GM23338 (cell line): ENCODE data around the gene TMC1. TPM values are rescaled to one million over a fixed set of nuclear protein-coding genes. Genes with fewer than 3 reads are reported as not detected.

ENCODE experiments used
- ATAC-seq: fragments of 200-7000 bp; cut with Tn5 transposase; 3 replicates; pipeline ENCODE4 v1.9.1; 2020
- DNase-seq: peaks from one replicate; pipeline ENCODE4 v3.0.0-alpha.2; 2015; ENCODE audit warnings: low spot score
- H2AFZ ChIP-seq: fragments of 200-600 bp; sonication (generic); 2 replicates; pipeline ENCODE4 v1.8.0; 2016; ENCODE audit warnings: antibody characterized with exemption, mild to moderate bottlenecking, moderate library complexity
- H3F3A ChIP-seq: fragments of 200-600 bp; sonication (generic); replicated peaks from 2 replicates; pipeline ENCODE4 v1.8.0; 2017; ENCODE audit warnings: antibody characterized with exemption, mixed run types, low read depth
- H3K27ac ChIP-seq: fragments of 200-600 bp; sonication (generic); 2 replicates; pipeline ENCODE4 v1.6.1; 2016; ENCODE audit warnings: low read depth
- H3K27me3 ChIP-seq: fragments of 200-600 bp; sonication (generic); 2 replicates; pipeline ENCODE4 v1.8.0; 2016; ENCODE audit warnings: mild to moderate bottlenecking, mixed run types, moderate library complexity; ENCODE audit not compliant: insufficient read depth
- H3K36me3 ChIP-seq: fragments of 200-600 bp; sonication (generic); 2 replicates; pipeline ENCODE4 v1.8.0; 2016; ENCODE audit warnings: mild to moderate bottlenecking; ENCODE audit not compliant: insufficient read depth
- H3K4me1 ChIP-seq: fragments of 200-600 bp; sonication (generic); 2 replicates; pipeline ENCODE4 v1.8.0; 2016; ENCODE audit warnings: mild to moderate bottlenecking, moderate library complexity; ENCODE audit not compliant: insufficient read depth
- H3K4me2 ChIP-seq: fragments of 200-600 bp; sonication (generic); 2 replicates; pipeline ENCODE4 v1.7.1; 2017; ENCODE audit warnings: mixed run types
- H3K4me3 ChIP-seq: fragments of 200-600 bp; sonication (generic); 2 replicates; pipeline ENCODE4 v1.6.1; 2016; ENCODE audit warnings: mixed run types
- H3K79me2 ChIP-seq: fragments of 200-600 bp; sonication (generic); replicated peaks from 2 replicates; pipeline ENCODE4 v1.8.0; 2017; ENCODE audit warnings: mild to moderate bottlenecking; ENCODE audit not compliant: insufficient read depth
- H3K9me2 ChIP-seq: fragments of 200-600 bp; sonication (generic); 2 replicates; pipeline ENCODE4 v1.8.0; 2017; ENCODE audit not compliant: insufficient read depth
- H4K20me1 ChIP-seq: fragments of 200-600 bp; sonication (generic); replicated peaks from 2 replicates; pipeline ENCODE4 v1.8.0; 2017; ENCODE audit warnings: mild to moderate bottlenecking; ENCODE audit not compliant: insufficient read depth
- H3K27ac Mint-ChIP-seq: 2 replicates; pipeline ENCODE4 v1.8.0; 2020; ENCODE audit warnings: inconsistent platforms, mild to moderate bottlenecking, moderate library complexity, mixed read lengths
- H3K27me3 Mint-ChIP-seq: 3 replicates; pipeline ENCODE4 v1.8.0; 2022; ENCODE audit warnings: low read depth, mild to moderate bottlenecking, moderate library complexity, mixed read lengths, inconsistent platforms; ENCODE audit not compliant: insufficient read depth, poor library complexity
- H3K36me3 Mint-ChIP-seq: 3 replicates; pipeline ENCODE4 v1.8.0; 2021; ENCODE audit warnings: low read depth, mild to moderate bottlenecking, inconsistent platforms, moderate library complexity, mixed read lengths
- H3K4me1 Mint-ChIP-seq: 3 replicates; pipeline ENCODE4 v1.8.0; 2020; ENCODE audit warnings: mild to moderate bottlenecking, inconsistent platforms, mixed read lengths
- H3K4me3 Mint-ChIP-seq: 3 replicates; pipeline ENCODE4 v1.8.0; 2021; ENCODE audit warnings: moderate library complexity, mild to moderate bottlenecking, inconsistent platforms, mixed read lengths
- H3K9me3 Mint-ChIP-seq: 3 replicates; pipeline ENCODE4 v1.8.0; 2020; ENCODE audit warnings: moderate library complexity, mild to moderate bottlenecking, inconsistent platforms, mixed read lengths
- CREB1 ChIP-seq: fragments of 250-450 bp; sonication (Bioruptor Pico); IDR thresholded peaks from 2 replicates; pipeline ENCODE4 v1.5.0; 2020; ENCODE audit warnings: low read depth, mild to moderate bottlenecking, moderate library complexity
- EZH2 ChIP-seq: fragments of 200-600 bp; sonication (generic); IDR thresholded peaks from one replicate; pipeline ENCODE4 v1.8.0; 2017; ENCODE audit warnings: antibody characterized with exemption, mild to moderate bottlenecking, low read depth; ENCODE audit not compliant: unreplicated experiment
- EZH2phosphoT487 ChIP-seq: fragments of 200-600 bp; sonication (generic); IDR thresholded peaks from one replicate; pipeline ENCODE4 v1.8.1; 2018; ENCODE audit warnings: antibody characterized with exemption; ENCODE audit not compliant: unreplicated experiment
- JUNB ChIP-seq: IDR thresholded peaks from one replicate; pipeline ENCODE4 v1.6.1; 2016; ENCODE audit warnings: antibody characterized with exemption; ENCODE audit not compliant: unreplicated experiment
- NANOG ChIP-seq: IDR thresholded peaks from 2 replicates; pipeline ENCODE4 v1.6.1; 2016; ENCODE audit warnings: antibody characterized with exemption, borderline replicate concordance
- POLR2AphosphoS5 ChIP-seq: IDR thresholded peaks from 2 replicates; pipeline ENCODE4 v1.6.1; 2016; ENCODE audit warnings: antibody characterized with exemption, low read depth
- STAT1 ChIP-seq: IDR thresholded peaks from one replicate; pipeline ENCODE4 v1.6.1; 2016; ENCODE audit warnings: antibody characterized with exemption; ENCODE audit not compliant: unreplicated experiment
- ZNF114 ChIP-seq: fragments of 250-450 bp; sonication (Bioruptor Pico); IDR thresholded peaks from 2 replicates; pipeline ENCODE4 v1.5.0; 2020; ENCODE audit warnings: mild to moderate bottlenecking, moderate library complexity
- ZNF331 ChIP-seq: fragments of 250-450 bp; sonication (Bioruptor Pico); IDR thresholded peaks from 2 replicates; pipeline ENCODE4 v1.5.0; 2020; ENCODE audit warnings: low read depth, mild to moderate bottlenecking, moderate library complexity
- ZNF462 ChIP-seq: fragments of 250-450 bp; sonication (Bioruptor Pico); IDR thresholded peaks from 2 replicates; pipeline ENCODE4 v1.5.0; 2020; ENCODE audit warnings: mild to moderate bottlenecking, moderate library complexity
- polyA plus RNA-seq: library from polyadenylated mRNA; unstranded; fragments of >200 nt; fragmentation: Nextera tagmentation; extraction: Ambion mirVana; gene quantifications from 2 replicates; pipeline ENCODE4 v1.2.1, GENCODE V29; 2016
- total RNA-seq: library from RNA; depleted of rRNA; stranded (reverse); fragments of >200 nt; shearing (Covaris generic); gene quantifications from 2 replicates; pipeline ENCODE4 v1.2.3, GENCODE V29; 2014
- TF ChIP-seq, protein P1 (sequence below): IDR thresholded peaks from one replicate; pipeline ENCODE4 v1.6.1; 2018; ENCODE audit warnings: antibody characterized with exemption; ENCODE audit not compliant: unreplicated experiment
- TF ChIP-seq, protein P2 (sequence below): IDR thresholded peaks from 2 replicates; pipeline ENCODE4 v1.6.1; 2016; ENCODE audit warnings: antibody characterized with exemption
- TF ChIP-seq, protein P3 (sequence below), 2 experiments: fragments of 200-600 bp in 1 of 2; sonication (generic) in 1 of 2; conservative IDR thresholded peaks; 2 replicates each; pipeline versions ENCODE4 v1.5.1 to v1.6.1; 2016 to 2017; ENCODE audit warnings: antibody characterized with exemption in 2 of 2, low read depth in 2 of 2, mild to moderate bottlenecking in 2 of 2, moderate library complexity in 1 of 2

The TMC1 gene
- total and polyA plus RNA-seq, 2 experiments from 2014 or later, result 0.61 to 1.2 TPM

DNA sequence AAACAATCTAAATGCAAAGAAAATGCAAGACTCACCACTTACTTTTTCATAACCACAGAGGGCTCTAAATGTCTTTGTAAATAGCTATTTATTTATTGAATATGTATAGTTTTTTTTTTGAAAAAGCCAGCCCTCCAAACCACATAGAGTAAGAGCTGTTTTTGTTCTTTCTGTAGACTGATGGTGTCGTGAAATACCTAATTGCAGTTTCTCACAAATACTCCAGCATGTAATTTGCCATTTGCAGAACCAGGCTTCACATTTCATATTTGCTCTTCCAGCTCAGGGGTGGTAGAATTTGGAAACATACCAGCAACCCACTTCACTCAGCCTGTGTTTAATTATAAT, 159.8 kb downstream of the TMC1 start:
- peaks cover 33% of the 10 kb centered on the region for H3K4me1 Mint-ChIP-seq
- DNase-seq (peak; percentile 15), ATAC-seq (peak; percentile 15; the same call in 2 of the 3 replicates)
- peaks cover 7% of the 10 kb centered on the region; the same call in 1 of the 2 replicates for H3K9me2 ChIP-seq
- H3K4me1 ChIP-seq, result peaks cover 28% of the 10 kb centered on the region
- H3K36me3 Mint-ChIP-seq, result peaks cover 16% of the 10 kb centered on the region
- peaks cover 2% of the 10 kb centered on the region for H3K27me3 Mint-ChIP-seq
- peak overlapping the region; percentile 37; the same call in 2 of the 3 replicates for H3K4me3 Mint-ChIP-seq
- H3F3A ChIP-seq, result no peaks in the 10 kb centered on the region
- peak overlapping the region; percentile 93 for H3K27ac ChIP-seq
- no peak overlapping the region for H2AFZ ChIP-seq
- H3K27me3 ChIP-seq, result no peaks in the 10 kb centered on the region
- TF ChIP-seq JUNB (no peak), EZH2phosphoT487 (no peak), EZH2 (no peak), ZNF114 (CRISPR knock-in tag) (no peak), CREB1 (CRISPR knock-in tag) (no peak), NANOG (no peak), STAT1 (no peak), ZNF462 (no peak), ZNF331 (CRISPR knock-in tag) (no peak), POLR2AphosphoS5 (no peak)
- TF ChIP-seq, protein P1, sequence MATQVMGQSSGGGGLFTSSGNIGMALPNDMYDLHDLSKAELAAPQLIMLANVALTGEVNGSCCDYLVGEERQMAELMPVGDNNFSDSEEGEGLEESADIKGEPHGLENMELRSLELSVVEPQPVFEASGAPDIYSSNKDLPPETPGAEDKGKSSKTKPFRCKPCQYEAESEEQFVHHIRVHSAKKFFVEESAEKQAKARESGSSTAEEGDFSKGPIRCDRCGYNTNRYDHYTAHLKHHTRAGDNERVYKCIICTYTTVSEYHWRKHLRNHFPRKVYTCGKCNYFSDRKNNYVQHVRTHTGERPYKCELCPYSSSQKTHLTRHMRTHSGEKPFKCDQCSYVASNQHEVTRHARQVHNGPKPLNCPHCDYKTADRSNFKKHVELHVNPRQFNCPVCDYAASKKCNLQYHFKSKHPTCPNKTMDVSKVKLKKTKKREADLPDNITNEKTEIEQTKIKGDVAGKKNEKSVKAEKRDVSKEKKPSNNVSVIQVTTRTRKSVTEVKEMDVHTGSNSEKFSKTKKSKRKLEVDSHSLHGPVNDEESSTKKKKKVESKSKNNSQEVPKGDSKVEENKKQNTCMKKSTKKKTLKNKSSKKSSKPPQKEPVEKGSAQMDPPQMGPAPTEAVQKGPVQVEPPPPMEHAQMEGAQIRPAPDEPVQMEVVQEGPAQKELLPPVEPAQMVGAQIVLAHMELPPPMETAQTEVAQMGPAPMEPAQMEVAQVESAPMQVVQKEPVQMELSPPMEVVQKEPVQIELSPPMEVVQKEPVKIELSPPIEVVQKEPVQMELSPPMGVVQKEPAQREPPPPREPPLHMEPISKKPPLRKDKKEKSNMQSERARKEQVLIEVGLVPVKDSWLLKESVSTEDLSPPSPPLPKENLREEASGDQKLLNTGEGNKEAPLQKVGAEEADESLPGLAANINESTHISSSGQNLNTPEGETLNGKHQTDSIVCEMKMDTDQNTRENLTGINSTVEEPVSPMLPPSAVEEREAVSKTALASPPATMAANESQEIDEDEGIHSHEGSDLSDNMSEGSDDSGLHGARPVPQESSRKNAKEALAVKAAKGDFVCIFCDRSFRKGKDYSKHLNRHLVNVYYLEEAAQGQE, result no peak
- TF ChIP-seq, protein P2, sequence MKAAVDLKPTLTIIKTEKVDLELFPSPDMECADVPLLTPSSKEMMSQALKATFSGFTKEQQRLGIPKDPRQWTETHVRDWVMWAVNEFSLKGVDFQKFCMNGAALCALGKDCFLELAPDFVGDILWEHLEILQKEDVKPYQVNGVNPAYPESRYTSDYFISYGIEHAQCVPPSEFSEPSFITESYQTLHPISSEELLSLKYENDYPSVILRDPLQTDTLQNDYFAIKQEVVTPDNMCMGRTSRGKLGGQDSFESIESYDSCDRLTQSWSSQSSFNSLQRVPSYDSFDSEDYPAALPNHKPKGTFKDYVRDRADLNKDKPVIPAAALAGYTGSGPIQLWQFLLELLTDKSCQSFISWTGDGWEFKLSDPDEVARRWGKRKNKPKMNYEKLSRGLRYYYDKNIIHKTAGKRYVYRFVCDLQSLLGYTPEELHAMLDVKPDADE, result no peak
- TF ChIP-seq, protein P3, sequence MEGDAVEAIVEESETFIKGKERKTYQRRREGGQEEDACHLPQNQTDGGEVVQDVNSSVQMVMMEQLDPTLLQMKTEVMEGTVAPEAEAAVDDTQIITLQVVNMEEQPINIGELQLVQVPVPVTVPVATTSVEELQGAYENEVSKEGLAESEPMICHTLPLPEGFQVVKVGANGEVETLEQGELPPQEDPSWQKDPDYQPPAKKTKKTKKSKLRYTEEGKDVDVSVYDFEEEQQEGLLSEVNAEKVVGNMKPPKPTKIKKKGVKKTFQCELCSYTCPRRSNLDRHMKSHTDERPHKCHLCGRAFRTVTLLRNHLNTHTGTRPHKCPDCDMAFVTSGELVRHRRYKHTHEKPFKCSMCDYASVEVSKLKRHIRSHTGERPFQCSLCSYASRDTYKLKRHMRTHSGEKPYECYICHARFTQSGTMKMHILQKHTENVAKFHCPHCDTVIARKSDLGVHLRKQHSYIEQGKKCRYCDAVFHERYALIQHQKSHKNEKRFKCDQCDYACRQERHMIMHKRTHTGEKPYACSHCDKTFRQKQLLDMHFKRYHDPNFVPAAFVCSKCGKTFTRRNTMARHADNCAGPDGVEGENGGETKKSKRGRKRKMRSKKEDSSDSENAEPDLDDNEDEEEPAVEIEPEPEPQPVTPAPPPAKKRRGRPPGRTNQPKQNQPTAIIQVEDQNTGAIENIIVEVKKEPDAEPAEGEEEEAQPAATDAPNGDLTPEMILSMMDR (conservative IDR thresholded peaks at IDR 0.05; ENCODE audit: low read depth in 2 of 2), result no peak
- H4K20me1 ChIP-seq, result no peaks in the 10 kb centered on the region
- no peaks in the 10 kb centered on the region for H3K36me3 ChIP-seq
- peak overlapping the region; percentile 94 for H3K27ac Mint-ChIP-seq
- no peaks in the 10 kb centered on the region; the same call in 2 of the 3 replicates for H3K9me3 Mint-ChIP-seq
- no peaks in the 10 kb centered on the region for H3K79me2 ChIP-seq
- H3K4me3 ChIP-seq, result peak overlapping the region; percentile 15
- H3K4me2 ChIP-seq, result peak overlapping the region; percentile 36
